Stimulated activated CD4-positive, alpha-beta T cell treated with anti-CD3 and anti-CD28 coated beads, TNF-alpha, amount 100 ng/mL, for 48 hours (primary cell): ENCODE data around the gene ADARB1.
A peak's percentile ranks its signal among the peaks of the same experiment; 100 is the strongest.

ENCODE experiments used
- DNase-seq, 3 donors: peaks; one replicate each; pipeline ENCODE4 v3.0.0-alpha.2; 2020; ENCODE audit warnings: low read depth in 3 of 3

The ADARB1 gene

GRCh38 chr21:45264146-45264911 is 189.9 kb downstream of the ADARB1 start:
- DNase-seq = no peak

GRCh38 chr21:45264912-45265515 is 190.6 kb downstream of the ADARB1 start:
- DNase-seq = no peak

GRCh38 chr21:45265721-45266517 is 191.5 kb downstream of the ADARB1 start:
- DNase-seq = no peak

GRCh38 chr21:45266518-45267389 is 192.4 kb downstream of the ADARB1 start:
- peak in 1 of 3 donors; percentile 24 for DNase-seq

- no peak for DNase-seq
Measured at GRCh38 chr21:45267390-45267760, 193.0 kb downstream of the ADARB1 start.

- DNase-seq = no peak
Measured at GRCh38 chr21:45269861-45270260, 195.5 kb downstream of the ADARB1 start.

GRCh38 chr21:45270306-45270821 is 196.0 kb downstream of the ADARB1 start:
- DNase-seq = no peak
